HEK293 (cell line): ENCODE results near the gene PRSS23.

Experiments used
- BCL11B ChIP-seq: fragments of 450-650 bp; formaldehyde crosslinking; IDR thresholded peaks from 2 replicates; pipeline ENCODE4 v1.5.1; 2016; ENCODE audit warnings: low read depth, missing biosample characterization, missing genetic modification characterization
- SALL2 ChIP-seq: fragments of 450-650 bp; formaldehyde crosslinking; IDR thresholded peaks from 2 replicates; pipeline ENCODE4 v1.5.0; 2017; ENCODE audit warnings: missing biosample characterization, mild to moderate bottlenecking, missing genetic modification characterization, borderline replicate concordance
- ZBTB17 ChIP-seq: fragments of 450-650 bp; formaldehyde crosslinking; IDR thresholded peaks from 2 replicates; pipeline ENCODE4 v1.5.1; 2016; ENCODE audit warnings: missing biosample characterization, missing genetic modification characterization
- ZFP41 ChIP-seq: fragments of 450-650 bp; formaldehyde crosslinking; IDR thresholded peaks from 2 replicates; pipeline ENCODE4 v1.5.1; 2016; ENCODE audit warnings: missing biosample characterization, missing genetic modification characterization, borderline replicate concordance
- ZFP69B ChIP-seq: fragments of 450-650 bp; formaldehyde crosslinking; IDR thresholded peaks from 2 replicates; pipeline ENCODE4 v1.5.1; 2016; ENCODE audit warnings: missing biosample characterization, missing genetic modification characterization
- ZNF174 ChIP-seq: fragments of 450-650 bp; formaldehyde crosslinking; IDR thresholded peaks from 2 replicates; pipeline ENCODE4 v1.5.0; 2017; ENCODE audit warnings: missing biosample characterization, mild to moderate bottlenecking, missing genetic modification characterization
- ZNF274 ChIP-seq, 2 experiments: fragments of 200-500 bp in 1 of 2; fragments of 450-650 bp in 1 of 2; sonication (Bioruptor generic) in 1 of 2; formaldehyde crosslinking in 1 of 2; IDR thresholded peaks; 2 replicates each; pipeline versions ENCODE4 v1.5.1 to v1.6.1; 2014 to 2016; ENCODE audit warnings: borderline replicate concordance in 1 of 2, inconsistent platforms in 1 of 2, low read length in 1 of 2, missing biosample characterization in 1 of 2, missing genetic modification characterization in 1 of 2
- ZNF341 ChIP-seq: fragments of 450-650 bp; formaldehyde crosslinking; IDR thresholded peaks from 2 replicates; pipeline ENCODE4; 2016; ENCODE audit warnings: low read depth, missing biosample characterization, missing genetic modification characterization
- ZNF416 ChIP-seq: fragments of 450-650 bp; formaldehyde crosslinking; IDR thresholded peaks from 2 replicates; pipeline ENCODE4 v1.5.1; 2016; ENCODE audit warnings: missing biosample characterization, missing genetic modification characterization
- ZNF426 ChIP-seq: fragments of 450-650 bp; formaldehyde crosslinking; IDR thresholded peaks from 2 replicates; pipeline ENCODE4 v1.5.1; 2017; ENCODE audit warnings: missing biosample characterization, missing genetic modification characterization, mild to moderate bottlenecking, inconsistent platforms, moderate library complexity
- ZNF610 ChIP-seq: fragments of 450-650 bp; formaldehyde crosslinking; IDR thresholded peaks from 2 replicates; pipeline ENCODE4 v1.5.1; 2016; ENCODE audit warnings: missing biosample characterization, missing genetic modification characterization, borderline replicate concordance
- ZNF664 ChIP-seq: fragments of 450-650 bp; formaldehyde crosslinking; IDR thresholded peaks from 2 replicates; pipeline ENCODE4 v1.5.1; 2016; ENCODE audit warnings: missing biosample characterization, missing genetic modification characterization
- ZNF843 ChIP-seq: fragments of 450-650 bp; formaldehyde crosslinking; IDR thresholded peaks from 2 replicates; pipeline ENCODE4 v1.5.1; 2016; ENCODE audit warnings: missing biosample characterization, missing genetic modification characterization
- ZSCAN30 ChIP-seq: fragments of 450-650 bp; IDR thresholded peaks from 2 replicates; pipeline ENCODE4 v1.5.1; 2018; ENCODE audit warnings: missing biosample characterization, mild to moderate bottlenecking, missing genetic modification characterization, moderate library complexity
- TF ChIP-seq, protein P1 (sequence below): fragments of 450-650 bp; formaldehyde crosslinking; IDR thresholded peaks from 2 replicates; pipeline ENCODE4 v1.5.1; 2016; ENCODE audit warnings: missing biosample characterization, missing genetic modification characterization
- TF ChIP-seq, protein P2 (sequence below): fragments of 450-650 bp; formaldehyde crosslinking; IDR thresholded peaks from 2 replicates; pipeline ENCODE4 v1.5.1; 2016; ENCODE audit warnings: missing biosample characterization, missing genetic modification characterization
- TF ChIP-seq, protein P3 (sequence below): fragments of 450-650 bp; formaldehyde crosslinking; IDR thresholded peaks from 2 replicates; pipeline ENCODE4 v1.5.1; 2017; ENCODE audit warnings: missing biosample characterization, missing genetic modification characterization
- TF ChIP-seq, protein P4 (sequence below): fragments of 450-650 bp; formaldehyde crosslinking; IDR thresholded peaks from 2 replicates; pipeline ENCODE4 v1.5.1; 2016; ENCODE audit warnings: missing biosample characterization, missing genetic modification characterization
- TF ChIP-seq, protein P5 (sequence below): fragments of 450-650 bp; formaldehyde crosslinking; IDR thresholded peaks from 2 replicates; pipeline ENCODE4 v1.5.1; 2016; ENCODE audit warnings: missing biosample characterization, missing genetic modification characterization
- TF ChIP-seq, protein P6 (sequence below): sonication (generic); formaldehyde crosslinking; IDR thresholded peaks from 2 replicates; pipeline ENCODE4 v1.8.1; 2022; ENCODE audit warnings: mild to moderate bottlenecking, moderate library complexity, missing genetic modification reagents
- TF ChIP-seq, protein P7 (sequence below): fragments of 450-650 bp; formaldehyde crosslinking; IDR thresholded peaks from 2 replicates; pipeline ENCODE4 v1.5.1; 2016; ENCODE audit warnings: missing biosample characterization, missing genetic modification characterization

PRSS23 gene

DNA sequence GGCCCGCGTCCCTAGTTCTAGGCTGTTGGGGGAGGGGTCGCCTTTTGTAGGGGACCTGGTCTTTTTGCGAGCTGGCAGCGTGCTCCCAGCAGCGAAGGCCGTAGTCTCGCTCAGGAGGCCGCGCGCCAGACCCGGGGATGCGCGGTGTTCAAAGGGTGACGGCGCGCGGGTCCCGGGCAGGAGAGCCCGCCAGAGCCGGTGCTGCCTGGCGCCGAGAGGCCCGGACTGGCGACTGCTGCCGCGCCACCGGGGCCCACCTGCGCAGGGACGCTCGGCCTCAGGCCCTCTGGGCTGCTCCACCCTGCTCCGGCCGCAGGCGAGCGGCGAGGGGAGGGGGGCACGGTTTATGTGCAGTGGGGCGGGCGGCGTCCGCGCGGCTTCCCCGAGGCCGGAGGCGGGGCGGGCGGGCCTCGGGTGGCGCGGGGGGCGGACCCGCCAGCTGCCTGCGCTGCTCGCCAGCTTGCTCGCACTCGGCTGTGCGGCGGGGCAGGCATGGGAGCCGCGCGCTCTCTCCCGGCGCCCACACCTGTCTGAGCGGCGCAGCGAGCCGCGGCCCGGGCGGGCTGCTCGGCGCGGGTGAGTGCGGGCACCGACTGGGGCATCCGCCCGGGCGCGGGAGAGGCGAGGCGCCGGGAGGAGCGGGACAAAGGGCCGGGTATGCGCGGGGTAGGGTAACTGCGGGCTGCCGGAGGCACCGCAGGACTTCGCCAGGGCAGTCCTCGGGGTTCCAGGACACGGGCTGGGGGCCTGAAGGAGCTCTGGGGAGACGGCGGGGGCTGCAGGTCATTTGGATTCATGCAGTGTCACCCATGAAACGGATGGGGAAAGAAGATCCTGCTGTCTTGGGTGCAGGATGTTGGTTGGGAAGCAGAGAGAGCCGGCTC is at the start of gene PRSS23 (continued):
- TF ChIP-seq, protein P1, sequence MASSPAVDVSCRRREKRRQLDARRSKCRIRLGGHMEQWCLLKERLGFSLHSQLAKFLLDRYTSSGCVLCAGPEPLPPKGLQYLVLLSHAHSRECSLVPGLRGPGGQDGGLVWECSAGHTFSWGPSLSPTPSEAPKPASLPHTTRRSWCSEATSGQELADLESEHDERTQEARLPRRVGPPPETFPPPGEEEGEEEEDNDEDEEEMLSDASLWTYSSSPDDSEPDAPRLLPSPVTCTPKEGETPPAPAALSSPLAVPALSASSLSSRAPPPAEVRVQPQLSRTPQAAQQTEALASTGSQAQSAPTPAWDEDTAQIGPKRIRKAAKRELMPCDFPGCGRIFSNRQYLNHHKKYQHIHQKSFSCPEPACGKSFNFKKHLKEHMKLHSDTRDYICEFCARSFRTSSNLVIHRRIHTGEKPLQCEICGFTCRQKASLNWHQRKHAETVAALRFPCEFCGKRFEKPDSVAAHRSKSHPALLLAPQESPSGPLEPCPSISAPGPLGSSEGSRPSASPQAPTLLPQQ (tag by site-specific recombination): peak; percentile 98
- TF ChIP-seq, protein P2, sequence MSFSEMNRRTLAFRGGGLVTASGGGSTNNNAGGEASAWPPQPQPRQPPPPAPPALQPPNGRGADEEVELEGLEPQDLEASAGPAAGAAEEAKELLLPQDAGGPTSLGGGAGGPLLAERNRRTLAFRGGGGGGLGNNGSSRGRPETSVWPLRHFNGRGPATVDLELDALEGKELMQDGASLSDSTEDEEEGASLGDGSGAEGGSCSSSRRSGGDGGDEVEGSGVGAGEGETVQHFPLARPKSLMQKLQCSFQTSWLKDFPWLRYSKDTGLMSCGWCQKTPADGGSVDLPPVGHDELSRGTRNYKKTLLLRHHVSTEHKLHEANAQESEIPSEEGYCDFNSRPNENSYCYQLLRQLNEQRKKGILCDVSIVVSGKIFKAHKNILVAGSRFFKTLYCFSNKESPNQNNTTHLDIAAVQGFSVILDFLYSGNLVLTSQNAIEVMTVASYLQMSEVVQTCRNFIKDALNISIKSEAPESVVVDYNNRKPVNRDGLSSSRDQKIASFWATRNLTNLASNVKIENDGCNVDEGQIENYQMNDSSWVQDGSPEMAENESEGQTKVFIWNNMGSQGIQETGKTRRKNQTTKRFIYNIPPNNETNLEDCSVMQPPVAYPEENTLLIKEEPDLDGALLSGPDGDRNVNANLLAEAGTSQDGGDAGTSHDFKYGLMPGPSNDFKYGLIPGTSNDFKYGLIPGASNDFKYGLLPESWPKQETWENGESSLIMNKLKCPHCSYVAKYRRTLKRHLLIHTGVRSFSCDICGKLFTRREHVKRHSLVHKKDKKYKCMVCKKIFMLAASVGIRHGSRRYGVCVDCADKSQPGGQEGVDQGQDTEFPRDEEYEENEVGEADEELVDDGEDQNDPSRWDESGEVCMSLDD: peak; percentile 53; the same call in 1 of the 2 replicates
- TF ChIP-seq ZFP69B (tag by site-specific recombination) (peak; percentile 90), ZNF274 (IDR thresholded peaks at IDR 0.05; ENCODE audit: low read length) (no peak), ZNF274 (tag by site-specific recombination; IDR thresholded peaks at IDR 0.05; ENCODE audit: borderline replicate concordance) (no peak), ZBTB17 (tag by site-specific recombination) (peak; percentile 22; the same call in 1 of the 2 replicates), ZNF843 (tag by site-specific recombination) (no peak), ZNF426 (tag by site-specific recombination) (no peak), BCL11B (tag by site-specific recombination) (no peak), ZNF341 (tag by site-specific recombination) (no peak), SALL2 (tag by site-specific recombination) (no peak), ZNF174 (tag by site-specific recombination) (no peak), ZSCAN30 (tag by site-specific recombination) (peak; percentile 6; the same call in 1 of the 2 replicates), ZNF416 (tag by site-specific recombination) (no peak), ZNF664 (tag by site-specific recombination) (no peak), ZFP41 (tag by site-specific recombination) (no peak), ZNF610 (tag by site-specific recombination) (peak; percentile 27; the same call in 1 of the 2 replicates)
- TF ChIP-seq, protein P3, sequence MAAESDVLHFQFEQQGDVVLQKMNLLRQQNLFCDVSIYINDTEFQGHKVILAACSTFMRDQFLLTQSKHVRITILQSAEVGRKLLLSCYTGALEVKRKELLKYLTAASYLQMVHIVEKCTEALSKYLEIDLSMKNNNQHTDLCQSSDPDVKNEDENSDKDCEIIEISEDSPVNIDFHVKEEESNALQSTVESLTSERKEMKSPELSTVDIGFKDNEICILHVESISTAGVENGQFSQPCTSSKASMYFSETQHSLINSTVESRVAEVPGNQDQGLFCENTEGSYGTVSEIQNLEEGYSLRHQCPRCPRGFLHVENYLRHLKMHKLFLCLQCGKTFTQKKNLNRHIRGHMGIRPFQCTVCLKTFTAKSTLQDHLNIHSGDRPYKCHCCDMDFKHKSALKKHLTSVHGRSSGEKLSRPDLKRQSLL: no peak
- TF ChIP-seq, protein P4, sequence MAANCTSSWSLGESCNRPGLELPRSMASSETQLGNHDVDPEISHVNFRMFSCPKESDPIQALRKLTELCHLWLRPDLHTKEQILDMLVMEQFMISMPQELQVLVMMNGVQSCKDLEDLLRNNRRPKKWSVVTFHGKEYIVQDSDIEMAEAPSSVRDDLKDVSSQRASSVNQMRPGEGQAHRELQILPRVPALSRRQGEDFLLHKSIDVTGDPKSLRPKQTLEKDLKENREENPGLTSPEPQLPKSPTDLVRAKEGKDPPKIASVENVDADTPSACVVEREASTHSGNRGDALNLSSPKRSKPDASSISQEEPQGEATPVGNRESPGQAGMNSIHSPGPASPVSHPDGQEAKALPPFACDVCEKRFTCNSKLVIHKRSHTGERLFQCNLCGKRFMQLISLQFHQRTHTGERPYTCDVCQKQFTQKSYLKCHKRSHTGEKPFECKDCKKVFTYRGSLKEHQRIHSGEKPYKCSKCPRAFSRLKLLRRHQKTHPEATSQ (tag by site-specific recombination): no peak
- TF ChIP-seq, protein P5, sequence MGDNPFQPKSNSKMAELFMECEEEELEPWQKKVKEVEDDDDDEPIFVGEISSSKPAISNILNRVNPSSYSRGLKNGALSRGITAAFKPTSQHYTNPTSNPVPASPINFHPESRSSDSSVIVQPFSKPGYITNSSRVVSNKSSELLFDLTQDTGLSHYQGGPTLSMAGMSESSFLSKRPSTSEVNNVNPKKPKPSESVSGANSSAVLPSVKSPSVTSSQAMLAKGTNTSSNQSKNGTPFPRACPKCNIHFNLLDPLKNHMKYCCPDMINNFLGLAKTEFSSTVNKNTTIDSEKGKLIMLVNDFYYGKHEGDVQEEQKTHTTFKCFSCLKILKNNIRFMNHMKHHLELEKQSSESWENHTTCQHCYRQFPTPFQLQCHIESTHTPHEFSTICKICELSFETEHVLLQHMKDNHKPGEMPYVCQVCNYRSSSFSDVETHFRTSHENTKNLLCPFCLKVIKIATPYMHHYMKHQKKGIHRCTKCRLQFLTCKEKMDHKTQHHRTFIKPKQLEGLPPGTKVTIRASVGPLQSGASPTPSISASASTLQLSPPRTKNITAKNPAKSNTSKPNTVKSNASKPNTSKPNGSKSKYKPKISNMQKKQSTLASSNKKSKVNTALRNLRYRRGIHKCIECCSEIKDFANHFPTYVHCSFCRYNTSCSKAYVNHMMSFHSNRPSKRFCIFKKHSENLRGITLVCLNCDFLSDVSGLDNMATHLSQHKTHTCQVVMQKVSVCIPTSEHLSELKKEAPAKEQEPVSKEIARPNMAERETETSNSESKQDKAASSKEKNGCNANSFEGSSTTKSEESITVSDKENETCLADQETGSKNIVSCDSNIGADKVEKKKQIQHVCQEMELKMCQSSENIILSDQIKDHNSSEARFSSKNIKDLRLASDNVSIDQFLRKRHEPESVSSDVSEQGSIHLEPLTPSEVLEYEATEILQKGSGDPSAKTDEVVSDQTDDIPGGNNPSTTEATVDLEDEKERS: no peak
- TF ChIP-seq, protein P6, sequence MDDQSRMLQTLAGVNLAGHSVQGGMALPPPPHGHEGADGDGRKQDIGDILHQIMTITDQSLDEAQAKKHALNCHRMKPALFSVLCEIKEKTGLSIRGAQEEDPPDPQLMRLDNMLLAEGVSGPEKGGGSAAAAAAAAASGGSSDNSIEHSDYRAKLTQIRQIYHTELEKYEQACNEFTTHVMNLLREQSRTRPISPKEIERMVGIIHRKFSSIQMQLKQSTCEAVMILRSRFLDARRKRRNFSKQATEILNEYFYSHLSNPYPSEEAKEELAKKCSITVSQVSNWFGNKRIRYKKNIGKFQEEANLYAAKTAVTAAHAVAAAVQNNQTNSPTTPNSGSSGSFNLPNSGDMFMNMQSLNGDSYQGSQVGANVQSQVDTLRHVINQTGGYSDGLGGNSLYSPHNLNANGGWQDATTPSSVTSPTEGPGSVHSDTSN (CRISPR knock-in tag): peak; percentile 43; the same call in 1 of the 2 replicates
- TF ChIP-seq, protein P7, sequence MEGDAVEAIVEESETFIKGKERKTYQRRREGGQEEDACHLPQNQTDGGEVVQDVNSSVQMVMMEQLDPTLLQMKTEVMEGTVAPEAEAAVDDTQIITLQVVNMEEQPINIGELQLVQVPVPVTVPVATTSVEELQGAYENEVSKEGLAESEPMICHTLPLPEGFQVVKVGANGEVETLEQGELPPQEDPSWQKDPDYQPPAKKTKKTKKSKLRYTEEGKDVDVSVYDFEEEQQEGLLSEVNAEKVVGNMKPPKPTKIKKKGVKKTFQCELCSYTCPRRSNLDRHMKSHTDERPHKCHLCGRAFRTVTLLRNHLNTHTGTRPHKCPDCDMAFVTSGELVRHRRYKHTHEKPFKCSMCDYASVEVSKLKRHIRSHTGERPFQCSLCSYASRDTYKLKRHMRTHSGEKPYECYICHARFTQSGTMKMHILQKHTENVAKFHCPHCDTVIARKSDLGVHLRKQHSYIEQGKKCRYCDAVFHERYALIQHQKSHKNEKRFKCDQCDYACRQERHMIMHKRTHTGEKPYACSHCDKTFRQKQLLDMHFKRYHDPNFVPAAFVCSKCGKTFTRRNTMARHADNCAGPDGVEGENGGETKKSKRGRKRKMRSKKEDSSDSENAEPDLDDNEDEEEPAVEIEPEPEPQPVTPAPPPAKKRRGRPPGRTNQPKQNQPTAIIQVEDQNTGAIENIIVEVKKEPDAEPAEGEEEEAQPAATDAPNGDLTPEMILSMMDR (tag by site-specific recombination): no peak
